ENCODE results near the gene TMEM59. TPM values are rescaled to one million over a fixed set of nuclear protein-coding genes. Genes with fewer than 3 reads are reported as not detected.

Gene TMEM59
- total and polyA plus RNA-seq, 5 experiments from 2014 or later, result 198 to 670 (median 410) TPM

GRCh38 chr1:54084794-54085193 is 31.8 kb upstream of the TMEM59 start:
- no peaks in the 10 kb centered on the region for H3K27me3 Mint-ChIP-seq
- no peak overlapping the region for H3K27ac Mint-ChIP-seq
- peaks cover 0 to 39% (median 3%) of the 10 kb centered on the region in 3 donors for H3K36me3 Mint-ChIP-seq
- no peaks in the 10 kb centered on the region for H3K9me3 Mint-ChIP-seq
- POLR2A ChIA-PET, result no interaction called here
- DNase-seq (no peak), ATAC-seq (no peak)
- H3K4me3 Mint-ChIP-seq, result no peak overlapping the region
- H3K4me1 Mint-ChIP-seq, result peaks cover 2 to 6% (median 5%) of the 10 kb centered on the region in 4 donors

GRCh38 chr1:54081306-54082270 is 28.6 kb upstream of the TMEM59 start:
- Mint-ChIP-seq H3K4me1 (peaks cover 2 to 12% (median 7%) of the 10 kb centered on the region in 4 donors), H3K4me3 (no peak overlapping the region), H3K27ac (peak overlapping the region in 1 of 10 donors; percentile 71), H3K9me3 (no peaks in the 10 kb centered on the region), H3K27me3 (no peaks in the 10 kb centered on the region), H3K36me3 (peaks cover 0 to 35% (median 0%) of the 10 kb centered on the region in 3 donors)
- ATAC-seq (peak; percentile 70 to 84), DNase-seq (peak; percentile 16 to 73 (median 42))
- POLR2A ChIA-PET, result interaction anchor here (0.5 kb wide), 1 partner anchor 38 kb away, joined by 5 read pairs; no protein-coding TSS in a partner anchor

DNA sequence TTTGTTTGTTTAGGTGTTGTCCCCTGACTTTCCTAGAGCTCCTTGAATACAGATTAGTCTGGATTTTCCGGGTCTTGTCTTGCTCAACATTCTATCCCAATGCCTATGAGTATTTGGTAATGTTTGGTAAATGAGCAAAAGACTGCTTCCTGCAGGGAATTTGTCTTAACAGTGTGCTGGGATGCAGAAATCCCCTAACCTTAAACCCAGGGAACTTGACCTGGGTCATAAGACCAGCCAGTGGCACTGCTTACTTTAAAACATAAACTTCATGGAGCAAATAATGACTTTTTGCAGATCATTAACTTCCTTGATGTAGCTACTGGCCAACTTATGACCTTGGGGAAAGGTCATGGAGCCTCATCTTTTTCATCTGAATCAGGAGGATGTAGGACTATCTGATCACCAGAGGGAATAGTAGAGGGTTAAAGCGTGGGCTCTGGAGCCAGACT is 27.6 kb upstream of the TMEM59 start:
- POLR2A ChIA-PET, result no interaction called here
- DNase-seq (no peak), ATAC-seq (no peak)
- Mint-ChIP-seq H3K4me1 (peaks cover 2 to 12% (median 8%) of the 10 kb centered on the region in 4 donors), H3K27ac (no peak overlapping the region), H3K9me3 (no peaks in the 10 kb centered on the region), H3K4me3 (no peak overlapping the region), H3K36me3 (peaks cover 0 to 29% (median 0%) of the 10 kb centered on the region in 3 donors), H3K27me3 (no peaks in the 10 kb centered on the region)

GRCh38 chr1:54077359-54077758 is 24.4 kb upstream of the TMEM59 start:
- Mint-ChIP-seq H3K27ac (peak overlapping the region in 1 of 10 donors; percentile 34), H3K9me3 (no peaks in the 10 kb centered on the region), H3K4me1 (peaks cover 2 to 12% (median 6%) of the 10 kb centered on the region in 4 donors), H3K4me3 (no peak overlapping the region), H3K27me3 (no peaks in the 10 kb centered on the region), H3K36me3 (peaks cover 0 to 23% (median 0%) of the 10 kb centered on the region in 3 donors)
- POLR2A ChIA-PET, result interaction anchor here (0.6 kb wide), 1 partner anchor 473 kb away, joined by 5 read pairs; no protein-coding TSS in a partner anchor
- DNase-seq (no peak), ATAC-seq (no peak)

DNA sequence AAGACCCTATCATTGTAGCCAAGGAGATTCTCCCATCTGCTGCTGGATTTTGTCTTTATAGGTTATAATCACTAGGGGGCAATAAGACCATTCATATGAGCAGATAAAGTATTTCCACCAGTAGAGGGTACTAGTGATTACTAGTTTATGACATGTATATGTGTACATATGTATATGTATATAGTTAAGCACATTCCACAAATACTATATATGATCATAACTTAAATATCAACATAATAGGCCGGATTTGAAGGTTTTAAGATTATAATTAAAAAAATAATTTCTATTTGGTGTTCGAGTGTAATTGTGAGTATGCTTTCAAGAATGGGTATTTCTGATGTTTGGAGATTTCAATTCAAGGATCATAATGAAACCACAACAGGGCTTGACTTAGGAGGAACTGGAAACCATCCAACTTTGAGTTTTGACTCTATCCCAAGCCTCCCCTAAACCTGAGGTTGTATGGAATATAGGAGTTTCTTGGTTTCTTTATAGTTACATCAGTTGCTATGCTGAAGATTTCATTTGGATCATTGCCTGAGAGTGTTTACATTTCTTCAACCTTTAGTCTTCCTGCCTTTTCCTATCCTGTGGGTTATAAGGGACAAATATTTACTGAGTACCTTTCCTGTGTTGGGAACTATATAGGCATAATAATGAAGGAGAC is 17.3 kb upstream of the TMEM59 start:
- no peak overlapping the region for H3K27ac Mint-ChIP-seq
- no peaks in the 10 kb centered on the region for H3K9me3 Mint-ChIP-seq
- POLR2A ChIA-PET, result no interaction called here
- H3K27me3 Mint-ChIP-seq, result no peaks in the 10 kb centered on the region
- peaks cover 0 to 6% (median 3%) of the 10 kb centered on the region in 4 donors for H3K4me1 Mint-ChIP-seq
- no peak overlapping the region for H3K4me3 Mint-ChIP-seq
- peaks cover 0 to 28% (median 0%) of the 10 kb centered on the region in 3 donors for H3K36me3 Mint-ChIP-seq
- ATAC-seq (peak; percentile 91 to 93), DNase-seq (peak in 3 of 10 donors; percentile 50 to 63 (median 59))

DNA sequence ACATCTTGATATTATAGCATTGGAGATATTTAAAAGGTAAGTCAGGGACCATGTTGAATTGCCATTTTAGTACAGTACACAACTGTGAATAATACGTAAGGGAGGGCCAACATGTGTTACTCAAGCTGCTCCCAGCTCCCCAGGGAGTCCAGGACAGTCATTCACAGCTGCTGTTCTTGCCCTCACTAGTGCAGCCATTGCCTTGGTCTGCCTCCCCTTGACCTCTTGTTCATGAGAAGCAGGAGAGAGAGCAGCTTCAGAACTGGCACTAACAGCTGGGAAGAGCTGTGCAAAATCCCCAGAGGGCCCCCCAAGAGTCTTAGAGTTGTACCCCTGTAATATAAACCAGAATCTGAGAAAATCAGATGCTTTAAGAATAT is 16.8 kb upstream of the TMEM59 start:
- Mint-ChIP-seq H3K4me3 (no peak overlapping the region), H3K27me3 (no peaks in the 10 kb centered on the region), H3K4me1 (peaks cover 0 to 6% (median 3%) of the 10 kb centered on the region in 4 donors), H3K9me3 (no peaks in the 10 kb centered on the region), H3K27ac (peak overlapping the region in 1 of 10 donors; percentile 21), H3K36me3 (peaks cover 0 to 33% (median 2%) of the 10 kb centered on the region in 3 donors)
- ATAC-seq (peak in 1 of 2 donors; percentile 20), DNase-seq (peak in 1 of 10 donors; percentile 3)
- POLR2A ChIA-PET, result no interaction called here

- POLR2A ChIA-PET, result no interaction called here
- H3K4me1 Mint-ChIP-seq, result peaks cover 2 to 12% (median 7%) of the 10 kb centered on the region in 4 donors
- no peak overlapping the region for H3K4me3 Mint-ChIP-seq
- DNase-seq (no peak), ATAC-seq (no peak)
- no peaks in the 10 kb centered on the region for H3K9me3 Mint-ChIP-seq
- no peak overlapping the region for H3K27ac Mint-ChIP-seq
- peaks cover 0 to 29% (median 4%) of the 10 kb centered on the region in 3 donors for H3K36me3 Mint-ChIP-seq
- H3K27me3 Mint-ChIP-seq, result no peaks in the 10 kb centered on the region
These were observed 11.3 kb upstream of the TMEM59 start for GRCh38 chr1:54064299-54064698.

DNA sequence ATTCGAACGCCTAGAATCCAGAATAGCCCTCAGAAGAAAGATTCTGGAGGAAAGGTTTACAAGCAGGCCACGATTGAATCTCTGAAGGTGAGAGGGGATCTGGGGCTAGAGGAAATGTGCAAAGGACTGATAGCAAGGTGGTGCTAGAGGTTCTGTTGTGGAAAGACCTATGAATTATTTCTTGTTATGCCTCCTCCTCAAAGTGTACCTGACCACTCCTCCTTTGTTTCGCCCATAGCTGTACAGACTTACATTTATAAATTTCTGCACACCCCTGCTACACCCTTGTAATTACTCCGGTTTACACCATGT is 1.4 kb upstream of the TMEM59 start:
- DNase-seq (peak in 3 of 10 donors; percentile 5 to 15 (median 13)), ATAC-seq (no peak)
- Mint-ChIP-seq H3K4me1 (peaks cover 21 to 55% (median 42%) of the 10 kb centered on the region in 4 donors), H3K36me3 (peaks cover 0 to 39% (median 13%) of the 10 kb centered on the region in 3 donors), H3K27me3 (no peaks in the 10 kb centered on the region), H3K27ac (no peak overlapping the region), H3K4me3 (no peak overlapping the region), H3K9me3 (no peaks in the 10 kb centered on the region)
- POLR2A ChIA-PET, result no interaction called here

DNA sequence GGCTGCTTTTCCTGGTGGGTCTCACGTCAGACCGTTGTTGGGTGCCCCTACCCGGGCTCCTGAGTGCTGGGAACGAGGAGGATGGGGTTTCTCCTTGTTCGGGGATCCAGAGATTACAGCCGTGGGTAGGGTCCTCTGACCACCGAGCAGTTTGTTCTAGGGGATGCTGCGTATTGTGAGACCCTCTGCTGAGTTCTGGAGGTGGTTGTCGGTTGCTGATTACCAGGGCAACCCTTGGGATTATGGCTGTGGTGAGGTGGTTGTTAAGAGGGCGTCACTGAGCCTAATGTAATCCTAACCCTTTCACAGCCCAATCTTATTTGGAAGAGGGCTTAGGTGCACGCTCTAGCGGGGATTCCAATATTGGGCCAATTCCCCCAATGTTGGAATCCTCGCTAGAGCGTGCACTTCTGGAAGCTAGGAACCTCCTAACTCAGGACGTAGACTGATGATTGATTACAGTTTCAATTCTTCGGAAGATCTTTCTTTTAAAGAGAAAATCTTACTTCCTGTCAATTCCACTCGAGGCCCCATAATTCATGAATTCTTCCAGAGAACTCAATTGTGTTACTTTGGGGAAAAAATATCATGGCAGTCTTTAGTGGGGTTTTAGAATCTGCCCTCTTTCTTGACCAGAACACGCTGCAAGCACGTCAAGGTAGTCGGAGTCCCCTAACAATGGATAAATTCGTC is 887 bp upstream of the TMEM59 start:
- Mint-ChIP-seq H3K9me3 (no peaks in the 10 kb centered on the region), H3K36me3 (peaks cover 0 to 35% (median 13%) of the 10 kb centered on the region in 3 donors), H3K27ac (no peak overlapping the region), H3K27me3 (no peaks in the 10 kb centered on the region), H3K4me1 (peaks cover 21 to 55% (median 45%) of the 10 kb centered on the region in 4 donors), H3K4me3 (no peak overlapping the region)
- ATAC-seq (peak in 1 of 2 donors; percentile 7), DNase-seq (peak in 1 of 10 donors; percentile 64)
- POLR2A ChIA-PET, result interaction anchor here (0.7 to 3.3 kb wide), 6 partner anchors 9 to 427 kb away, joined by 3 to 19 read pairs (median 3); partner anchors contain the start of genes IFT25 and LRRC42

GRCh38 chr1:54052431-54052933 is 522 bp downstream of the TMEM59 start:
- POLR2A ChIA-PET, result interaction anchor here (0.9 to 3.3 kb wide), 12 partner anchors 8 to 748 kb away, joined by 3 to 19 read pairs (median 3); partner anchors contain the start of genes IFT25, LRRC42, SSBP3 and TTC22
- no peak overlapping the region for H3K27ac Mint-ChIP-seq
- H3K4me1 Mint-ChIP-seq, result peaks cover 19 to 55% (median 48%) of the 10 kb centered on the region in 4 donors
- H3K4me3 Mint-ChIP-seq, result no peak overlapping the region
- peak in 5 of 10 donors; percentile 3 to 52 (median 13) for DNase-seq
- peak; percentile 15 to 24 for ATAC-seq
- no peaks in the 10 kb centered on the region for H3K27me3 Mint-ChIP-seq
- no peaks in the 10 kb centered on the region for H3K9me3 Mint-ChIP-seq
- H3K36me3 Mint-ChIP-seq, result peaks cover 0 to 30% (median 10%) of the 10 kb centered on the region in 3 donors

DNA sequence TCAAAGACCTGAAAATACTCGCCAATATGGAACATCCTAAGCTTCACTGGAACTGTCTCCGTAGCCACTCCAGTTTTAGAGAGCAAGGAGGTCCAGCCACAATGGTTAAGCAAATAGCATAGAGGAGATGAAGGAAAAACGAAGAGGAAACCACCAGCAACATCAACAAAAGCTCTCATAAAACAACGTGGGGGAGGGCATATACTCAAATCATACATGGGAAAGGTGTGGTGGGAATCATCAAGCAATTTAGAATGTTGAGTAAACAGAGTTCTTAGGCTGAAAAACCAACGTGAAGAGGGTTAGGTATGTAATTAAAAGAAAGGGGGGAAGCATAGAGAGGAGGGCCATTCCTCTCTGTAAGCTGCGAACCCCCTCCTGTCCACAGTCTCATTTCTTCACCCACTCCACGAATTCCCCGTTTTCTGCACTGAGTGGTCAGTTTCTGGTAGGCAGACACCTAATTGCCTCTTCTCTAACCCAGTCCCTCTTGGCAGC is 1.0 kb downstream of the TMEM59 start:
- H3K4me3 Mint-ChIP-seq, result no peak overlapping the region
- no peaks in the 10 kb centered on the region for H3K27me3 Mint-ChIP-seq
- POLR2A ChIA-PET, result interaction anchor here (1.1 to 3.3 kb wide), 6 partner anchors 9 to 749 kb away, joined by 3 to 19 read pairs (median 3); partner anchors contain the start of genes IFT25, LRRC42, TTC22 and YIPF1
- peaks cover 0 to 31% (median 5%) of the 10 kb centered on the region in 3 donors for H3K36me3 Mint-ChIP-seq
- H3K4me1 Mint-ChIP-seq, result peaks cover 19 to 58% (median 49%) of the 10 kb centered on the region in 4 donors
- ATAC-seq, result no peak
- no peak overlapping the region for H3K27ac Mint-ChIP-seq
- peak in 2 of 10 donors; percentile 1 to 3 for DNase-seq
- no peaks in the 10 kb centered on the region for H3K9me3 Mint-ChIP-seq

Measured in naive thymus-derived CD8-positive, alpha-beta T cell (primary cell).